ENCODE data around the gene DNMT3L.

DNMT3L gene

GRCh38 chr21:44286716-44287632 lies 25.3 kb upstream of the DNMT3L start:
- Histone ChIP-seq H3K4me2 (ENCODE audit: low read depth, low read length, poor library complexity, severe bottlenecking) (no peak overlapping the region), H3K4me1 (ENCODE audit: insufficient read depth, low read length, poor library complexity, severe bottlenecking) (no peaks in the 10 kb centered on the region), H4K20me1 (ENCODE audit: insufficient read depth, low read length, poor library complexity, severe bottlenecking) (no peaks in the 10 kb centered on the region), H3K36me3 (ENCODE audit: insufficient read depth, low read length) (no peaks in the 10 kb centered on the region), H3K9ac (ENCODE audit: low read depth, low read length, poor library complexity, severe bottlenecking) (no peak overlapping the region), H3F3A (ENCODE audit: low read depth) (no peaks in the 10 kb centered on the region), H3K9me3 (ENCODE audit: insufficient read depth, low read depth, low read length) (no peaks in the 10 kb centered on the region), H3K9me2 (replicated peaks; ENCODE audit: low read depth, low read length) (no peaks in the 10 kb centered on the region), H3K4me3 (ENCODE audit: low read length, poor library complexity, severe bottlenecking) (no peak overlapping the region), H3K79me2 (ENCODE audit: insufficient read depth, low read length) (no peaks in the 10 kb centered on the region), H2AFZ (ENCODE audit: low read length) (no peak overlapping the region), H3K27me3 (ENCODE audit: insufficient read depth, low read length, poor library complexity, severe bottlenecking) (no peaks in the 10 kb centered on the region)
- TF ChIP-seq, protein P1, sequence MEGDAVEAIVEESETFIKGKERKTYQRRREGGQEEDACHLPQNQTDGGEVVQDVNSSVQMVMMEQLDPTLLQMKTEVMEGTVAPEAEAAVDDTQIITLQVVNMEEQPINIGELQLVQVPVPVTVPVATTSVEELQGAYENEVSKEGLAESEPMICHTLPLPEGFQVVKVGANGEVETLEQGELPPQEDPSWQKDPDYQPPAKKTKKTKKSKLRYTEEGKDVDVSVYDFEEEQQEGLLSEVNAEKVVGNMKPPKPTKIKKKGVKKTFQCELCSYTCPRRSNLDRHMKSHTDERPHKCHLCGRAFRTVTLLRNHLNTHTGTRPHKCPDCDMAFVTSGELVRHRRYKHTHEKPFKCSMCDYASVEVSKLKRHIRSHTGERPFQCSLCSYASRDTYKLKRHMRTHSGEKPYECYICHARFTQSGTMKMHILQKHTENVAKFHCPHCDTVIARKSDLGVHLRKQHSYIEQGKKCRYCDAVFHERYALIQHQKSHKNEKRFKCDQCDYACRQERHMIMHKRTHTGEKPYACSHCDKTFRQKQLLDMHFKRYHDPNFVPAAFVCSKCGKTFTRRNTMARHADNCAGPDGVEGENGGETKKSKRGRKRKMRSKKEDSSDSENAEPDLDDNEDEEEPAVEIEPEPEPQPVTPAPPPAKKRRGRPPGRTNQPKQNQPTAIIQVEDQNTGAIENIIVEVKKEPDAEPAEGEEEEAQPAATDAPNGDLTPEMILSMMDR (conservative IDR thresholded peaks at IDR 0.05; ENCODE audit: low read length) = no peak

DNA sequence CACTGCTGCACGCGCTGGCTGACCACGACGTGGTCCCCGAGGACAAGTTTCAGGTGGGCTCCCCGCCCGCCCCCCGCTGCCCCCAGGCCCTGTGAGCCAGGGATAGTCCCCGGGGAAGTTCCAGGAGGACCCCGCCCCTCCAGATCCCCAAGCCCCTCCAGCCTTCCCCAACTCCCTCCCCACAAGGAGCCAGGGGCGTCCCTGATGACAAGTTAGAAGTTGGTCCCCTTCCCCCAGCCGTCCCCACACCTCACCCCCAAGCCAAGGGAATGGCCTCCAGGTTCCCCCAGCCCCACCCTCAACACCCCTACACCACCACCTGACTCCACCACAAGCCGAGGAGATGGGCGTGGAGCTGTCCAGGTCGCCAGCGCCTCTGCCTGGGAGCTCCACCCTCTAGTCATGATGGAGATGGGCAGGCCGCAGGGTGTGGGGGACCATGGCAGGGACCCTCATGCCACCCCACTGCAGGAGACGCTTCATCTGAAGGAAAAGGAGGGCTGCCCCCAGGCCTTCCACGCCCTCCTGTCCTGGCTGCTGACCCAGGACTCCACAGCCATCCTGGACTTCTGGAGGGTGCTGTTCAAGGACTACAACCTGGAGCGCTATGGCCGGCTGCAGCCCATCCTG lies 24.5 kb upstream of the DNMT3L start:
- H3K9me3 ChIP-seq (ENCODE audit: insufficient read depth, low read depth, low read length) = no peaks in the 10 kb centered on the region
- no peaks in the 10 kb centered on the region for H3K9me2 ChIP-seq (replicated peaks; ENCODE audit: low read depth, low read length)
- TF ChIP-seq EZH2phosphoT487 (IDR thresholded peaks at IDR 0.05; ENCODE audit: borderline replicate concordance) = no peak
- TF ChIP-seq, protein P1 (conservative IDR thresholded peaks at IDR 0.05; ENCODE audit: low read length) = no peak
- H3K9ac ChIP-seq (ENCODE audit: low read depth, low read length, poor library complexity, severe bottlenecking) = no peak overlapping the region
- no peaks in the 10 kb centered on the region for H3F3A ChIP-seq (ENCODE audit: low read depth)
- H4K20me1 ChIP-seq (ENCODE audit: insufficient read depth, low read length, poor library complexity, severe bottlenecking) = no peaks in the 10 kb centered on the region
- no peak overlapping the region for H3K4me3 ChIP-seq (ENCODE audit: low read length, poor library complexity, severe bottlenecking)
- no peaks in the 10 kb centered on the region for H3K79me2 ChIP-seq (ENCODE audit: insufficient read depth, low read length)
- no peaks in the 10 kb centered on the region for H3K4me1 ChIP-seq (ENCODE audit: insufficient read depth, low read length, poor library complexity, severe bottlenecking)
- no peaks in the 10 kb centered on the region for H3K27me3 ChIP-seq (ENCODE audit: insufficient read depth, low read length, poor library complexity, severe bottlenecking)
- no peak overlapping the region for H2AFZ ChIP-seq (ENCODE audit: low read length)
- H3K4me2 ChIP-seq (ENCODE audit: low read depth, low read length, poor library complexity, severe bottlenecking) = no peak overlapping the region
- no peaks in the 10 kb centered on the region for H3K36me3 ChIP-seq (ENCODE audit: insufficient read depth, low read length)

GRCh38 chr21:44285138-44285992 lies 23.7 kb upstream of the DNMT3L start, which contains the start of gene AIRE:
TSS of gene AIRE (plus strand) at chr21:44285876. CDS start at chr21:44286007, 131 bp downstream.
- no peaks in the 10 kb centered on the region for H3K36me3 ChIP-seq (ENCODE audit: insufficient read depth, low read length)
- H4K20me1 ChIP-seq (ENCODE audit: insufficient read depth, low read length, poor library complexity, severe bottlenecking) = no peaks in the 10 kb centered on the region
- H3K79me2 ChIP-seq (ENCODE audit: insufficient read depth, low read length) = no peaks in the 10 kb centered on the region
- TF ChIP-seq, protein P1 (conservative IDR thresholded peaks at IDR 0.05; ENCODE audit: low read length) = no peak
- TF ChIP-seq EZH2phosphoT487 (IDR thresholded peaks at IDR 0.05; ENCODE audit: borderline replicate concordance) = no peak
- no peaks in the 10 kb centered on the region for H3K4me1 ChIP-seq (ENCODE audit: insufficient read depth, low read length, poor library complexity, severe bottlenecking)
- no peak within 1 kb of the TSS for H3K4me2 ChIP-seq (ENCODE audit: low read depth, low read length, poor library complexity, severe bottlenecking)
- H3K9me3 ChIP-seq (ENCODE audit: insufficient read depth, low read depth, low read length) = no peaks in the 10 kb centered on the region
- H3K27me3 ChIP-seq (ENCODE audit: insufficient read depth, low read length, poor library complexity, severe bottlenecking) = no peaks in the 10 kb centered on the region
- no peak within 1 kb of the TSS for H3K9ac ChIP-seq (ENCODE audit: low read depth, low read length, poor library complexity, severe bottlenecking)
- H3K9me2 ChIP-seq (replicated peaks; ENCODE audit: low read depth, low read length) = no peaks in the 10 kb centered on the region
- no peaks in the 10 kb centered on the region for H3F3A ChIP-seq (ENCODE audit: low read depth)
- H2AFZ ChIP-seq (ENCODE audit: low read length) = no peak within 1 kb of the TSS
- H3K4me3 ChIP-seq (ENCODE audit: low read length, poor library complexity, severe bottlenecking) = no peak within 1 kb of the TSS

Data from Loucy (cell line).